HCT116 (cell line): ENCODE data around the gene ADGRA1. TPM values are rescaled to one million over a fixed set of nuclear protein-coding genes. Genes with fewer than 3 reads are reported as not detected.

Source experiments
- ATAC-seq: fragments of 200-7000 bp; cut with Tn5 transposase; 2 replicates; pipeline ENCODE4 v1.9.1; 2020; ENCODE audit warnings: mild to moderate bottlenecking, moderate library complexity
- BruUV-seq: library from RNA; stranded (reverse); fragments of 400-500 nt; replicated peaks from 2 replicates; lab custom pipeline; 2021; lab: Mats Ljungman, UMichigan
- CTCF ChIA-PET: fragments of 300-600 bp; sonication (Branson Sonifier 250); formaldehyde crosslinking; loops from one replicate; lab custom pipeline; 2021; ENCODE audit warnings: antibody characterized with exemption; lab: Charles Lee
- POLR2A ChIA-PET: fragments of 300-600, 350-600 bp; sonication (Branson Sonifier 250); formaldehyde crosslinking; loops from one replicate; lab custom pipeline; 2021; ENCODE audit warnings: antibody characterized with exemption; lab: Charles Lee
- RAD21 ChIA-PET, 2 experiments: fragments of 300-600 bp; sonication (Branson Sonifier 250); formaldehyde crosslinking; loops; one replicate each; lab custom pipeline; 2023; ENCODE audit warnings: low total read pairs in 2 of 2; ENCODE audit not compliant: uncharacterized antibody in 2 of 2, unreplicated experiment in 2 of 2, low non-redundant PET in 1 of 2; lab: Charles Lee
- DNase-seq: peaks from one replicate; pipeline ENCODE4 v3.0.0-alpha.2; 2010; ENCODE audit warnings: low read depth, low spot score
- H2AFZ ChIP-seq: fragments of 200-600 bp; shearing (Covaris generic), sonication (generic); 2 replicates; pipeline ENCODE4 v1.6.1; 2017; ENCODE audit warnings: low read depth, mixed run types, mixed read lengths, antibody characterized with exemption, low read length; ENCODE audit not compliant: poor library complexity, severe bottlenecking
- H3K27ac ChIP-seq: 2 replicates; pipeline ENCODE4 v1.5.1; 2012; ENCODE audit warnings: low read depth, low read length
- H3K27me3 ChIP-seq: fragments of 200-600 bp; sonication (generic); 2 replicates; pipeline ENCODE4 v1.6.1; 2016; ENCODE audit warnings: mixed run types, low read length, mixed read lengths; ENCODE audit not compliant: insufficient read depth
- H3K36me3 ChIP-seq, 2 experiments: fragments of 200-500 bp in 1 of 2; fragments of 200-600 bp in 1 of 2; sonication (Bioruptor generic) in 1 of 2; sonication (generic) in 1 of 2; 2 replicates each; pipeline versions ENCODE4 v1.5.1 to v1.6.1; 2014 to 2016; ENCODE audit warnings: low read length in 2 of 2, inconsistent platforms in 1 of 2, mixed read lengths in 1 of 2, mixed run types in 1 of 2; ENCODE audit not compliant: insufficient read depth in 2 of 2, control insufficient read depth in 1 of 2
- H3K4me1 ChIP-seq, 2 experiments: fragments of 200-600 bp in 1 of 2; sonication (generic) in 1 of 2; 2 replicates each; pipeline versions ENCODE4 v1.5.1 to v1.6.1; 2012 to 2017; ENCODE audit warnings: low read length in 2 of 2, inconsistent platforms in 1 of 2, mild to moderate bottlenecking in 1 of 2, mixed read lengths in 1 of 2, mixed run types in 1 of 2, moderate library complexity in 1 of 2; ENCODE audit not compliant: insufficient read depth in 2 of 2, control insufficient read depth in 1 of 2
- H3K4me2 ChIP-seq: fragments of 200-600 bp; sonication (generic); 2 replicates; pipeline ENCODE4 v1.6.1; 2017; ENCODE audit warnings: mixed run types, low read length, mixed read lengths
- H3K4me3 ChIP-seq, 2 experiments: fragments of 200-600 bp in 1 of 2; sonication (generic) in 1 of 2; replicated peaks in 1 of 2; 2 replicates each; pipeline ENCODE4 v1.5.1; 2011 to 2016; ENCODE audit warnings: low read length in 2 of 2, control low read depth in 1 of 2, low read depth in 1 of 2, mild to moderate bottlenecking in 1 of 2, mixed read lengths in 1 of 2, mixed run types in 1 of 2
- H3K79me2 ChIP-seq: fragments of 200-600 bp; sonication (generic); 2 replicates; pipeline ENCODE4 v1.6.1; 2017; ENCODE audit warnings: mild to moderate bottlenecking, mixed run types, low read length, moderate library complexity, mixed read lengths; ENCODE audit not compliant: insufficient read depth
- H3K9ac ChIP-seq: fragments of 200-600 bp; sonication (generic); 2 replicates; pipeline ENCODE4 v1.6.1; 2016; ENCODE audit warnings: low read length, mixed read lengths
- H3K9me2 ChIP-seq: fragments of 200-600 bp; sonication (generic), shearing (Covaris generic); 2 replicates; pipeline ENCODE4 v1.6.1; 2017; ENCODE audit warnings: mixed run types, mild to moderate bottlenecking, moderate library complexity; ENCODE audit not compliant: insufficient read depth
- H3K9me3 ChIP-seq, 2 experiments: fragments of 200-500 bp in 1 of 2; fragments of 200-600 bp in 1 of 2; sonication (Bioruptor generic) in 1 of 2; sonication (generic) in 1 of 2; 2 replicates each; pipeline ENCODE4 v1.6.1; 2014 to 2017; ENCODE audit warnings: low read length in 2 of 2, mixed read lengths in 2 of 2, inconsistent platforms in 1 of 2, low read depth in 1 of 2, mild to moderate bottlenecking in 1 of 2, mixed run types in 1 of 2, moderate library complexity in 1 of 2; ENCODE audit not compliant: control insufficient read depth in 1 of 2, insufficient read depth in 1 of 2
- H4K20me1 ChIP-seq: fragments of 200-600 bp; sonication (generic), shearing (Covaris generic); 2 replicates; pipeline ENCODE4 v1.6.1; 2017; ENCODE audit warnings: mixed run types, mild to moderate bottlenecking, moderate library complexity; ENCODE audit not compliant: insufficient read depth
- CBX3 ChIP-seq: IDR thresholded peaks from 2 replicates; pipeline ENCODE4 v1.6.1; 2012; ENCODE audit warnings: low read depth
- EZH2phosphoT487 ChIP-seq: fragments of 200-600 bp; IDR thresholded peaks from 2 replicates; pipeline ENCODE4 v1.6.1; 2018; ENCODE audit warnings: antibody characterized with exemption, borderline replicate concordance
- FOSL1 ChIP-seq: IDR thresholded peaks from 2 replicates; pipeline ENCODE4 v1.6.1; 2012; ENCODE audit warnings: low read depth
- MAX ChIP-seq: IDR thresholded peaks from 2 replicates; pipeline ENCODE4 v1.6.1; 2012
- SIN3A ChIP-seq: IDR thresholded peaks from 2 replicates; pipeline ENCODE4 v1.6.1; 2012; ENCODE audit warnings: low read depth
- ZBTB33 ChIP-seq: IDR thresholded peaks from 2 replicates; pipeline ENCODE4 v1.6.1; 2011; ENCODE audit warnings: mild to moderate bottlenecking, low read length, moderate library complexity; ENCODE audit not compliant: insufficient replicate concordance; ENCODE audit errors: extremely low read depth
- ZNF274 ChIP-seq: fragments of 200-500 bp; sonication (Bioruptor generic); IDR thresholded peaks from 2 replicates; pipeline ENCODE4 v1.6.1; 2014; ENCODE audit warnings: mild to moderate bottlenecking, low read depth, low read length, inconsistent platforms
- intact Hi-C: fragments of 100-400 bp; cut with micrococcal nuclease; formaldehyde crosslinking; loops from 2 replicates; pipeline ENCODE4 v1.10.0; 2022
- total RNA-seq: library from RNA; stranded (reverse); gene quantifications from one replicate; pipeline ENCODE4 v1.2.1, GENCODE V29; 2021; ENCODE audit not compliant: unreplicated experiment

ADGRA1 gene
- total RNA-seq, 1 experiment from 2014 or later: not detected

DNA sequence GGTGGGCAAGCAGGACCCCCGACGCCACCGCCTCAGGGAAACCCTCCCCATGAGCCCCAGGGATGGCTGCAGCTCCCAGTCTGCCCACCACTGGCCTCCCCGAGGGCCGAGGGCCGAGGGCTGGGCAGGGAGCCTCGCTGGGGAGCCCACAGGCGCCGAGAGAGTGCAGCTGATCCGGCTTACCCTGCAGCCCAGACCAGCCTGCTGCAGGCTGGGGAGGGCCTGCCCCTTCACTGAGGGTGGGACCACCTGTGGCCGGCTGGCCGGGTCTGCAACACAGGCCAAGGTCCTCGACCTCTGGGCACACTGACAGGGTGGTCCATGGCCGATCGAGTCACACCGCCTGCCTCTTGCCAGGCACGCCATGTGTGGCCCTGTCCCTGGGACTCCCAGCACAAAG is 27.3 kb upstream of the ADGRA1 start (continued):
- TF ChIP-seq ZBTB33: no peak
- no peak for TF ChIP-seq SIN3A
- no peak for TF ChIP-seq FOSL1
- TF ChIP-seq ZNF274: no peak

GRCh38 chr10:133060881-133061280 is 26.8 kb upstream of the ADGRA1 start:
- ChIA-PET RAD21 (no interaction called here), CTCF (no interaction called here), POLR2A (no interaction called here)
- intact Hi-C loops: no loop called here
- Histone ChIP-seq H3K27me3 (no peaks in the 10 kb centered on the region; the same call in 1 of the 2 replicates), H3K9me2 (no peaks in the 10 kb centered on the region), H3K79me2 (no peaks in the 10 kb centered on the region), H3K9me3 (no peaks in the 10 kb centered on the region), H3K27ac (no peak overlapping the region), H2AFZ (no peak overlapping the region), H3K4me3 (no peak overlapping the region), H3K9ac (no peak overlapping the region), H3K4me2 (no peak overlapping the region), H3K4me1 (no peaks in the 10 kb centered on the region), H3K36me3 (no peaks in the 10 kb centered on the region), H4K20me1 (no peaks in the 10 kb centered on the region)
- ATAC-seq (no peak), DNase-seq (no peak)
- TF ChIP-seq MAX: no peak
- no peak for TF ChIP-seq CBX3
- TF ChIP-seq EZH2phosphoT487: no peak
- no TSS peak for BruUV-seq
